ENCODE measurements around the gene ASMTL.

DNA sequence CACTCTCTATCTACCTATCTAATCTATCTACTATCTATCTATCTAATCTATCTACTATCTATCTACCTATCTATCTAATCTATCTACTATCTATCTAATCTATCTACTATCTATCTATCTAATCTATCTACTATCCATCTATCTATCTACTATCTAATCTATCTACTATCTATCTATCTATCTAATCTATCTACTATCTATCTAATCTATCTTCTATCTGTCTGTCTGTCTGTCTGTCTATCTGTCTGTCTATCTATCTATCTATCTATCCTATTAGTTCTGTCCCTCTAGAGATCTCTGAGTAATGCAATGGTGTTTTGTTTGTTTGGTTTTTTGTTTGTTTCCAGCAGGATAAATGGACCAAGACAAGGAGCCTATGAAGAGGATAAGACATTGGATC is 9.4 kb upstream of the ASMTL start:
- TF ChIP-seq POLR2A (IDR thresholded peaks at IDR 0.05) = no peak
- TF ChIP-seq, protein P1, sequence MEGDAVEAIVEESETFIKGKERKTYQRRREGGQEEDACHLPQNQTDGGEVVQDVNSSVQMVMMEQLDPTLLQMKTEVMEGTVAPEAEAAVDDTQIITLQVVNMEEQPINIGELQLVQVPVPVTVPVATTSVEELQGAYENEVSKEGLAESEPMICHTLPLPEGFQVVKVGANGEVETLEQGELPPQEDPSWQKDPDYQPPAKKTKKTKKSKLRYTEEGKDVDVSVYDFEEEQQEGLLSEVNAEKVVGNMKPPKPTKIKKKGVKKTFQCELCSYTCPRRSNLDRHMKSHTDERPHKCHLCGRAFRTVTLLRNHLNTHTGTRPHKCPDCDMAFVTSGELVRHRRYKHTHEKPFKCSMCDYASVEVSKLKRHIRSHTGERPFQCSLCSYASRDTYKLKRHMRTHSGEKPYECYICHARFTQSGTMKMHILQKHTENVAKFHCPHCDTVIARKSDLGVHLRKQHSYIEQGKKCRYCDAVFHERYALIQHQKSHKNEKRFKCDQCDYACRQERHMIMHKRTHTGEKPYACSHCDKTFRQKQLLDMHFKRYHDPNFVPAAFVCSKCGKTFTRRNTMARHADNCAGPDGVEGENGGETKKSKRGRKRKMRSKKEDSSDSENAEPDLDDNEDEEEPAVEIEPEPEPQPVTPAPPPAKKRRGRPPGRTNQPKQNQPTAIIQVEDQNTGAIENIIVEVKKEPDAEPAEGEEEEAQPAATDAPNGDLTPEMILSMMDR (IDR thresholded peaks at IDR 0.05) = no peak

Measured in right lobe of liver (tissue), 4 donors.